ENCODE measurements around the gene CAPN1.

The CAPN1 gene

GRCh38 chr11:65204143-65204542 is 22.4 kb downstream of the CAPN1 start:
- Mint-ChIP-seq H3K27ac (no peak overlapping the region), H3K27me3 (ENCODE audit: low read depth) (no peaks in the 10 kb centered on the region), H3K36me3 (ENCODE audit: low read depth) (peaks cover 28% of the 10 kb centered on the region), H3K4me1 (ENCODE audit: low read depth) (peaks cover 3% of the 10 kb centered on the region), H3K9me3 (no peaks in the 10 kb centered on the region), H3K4me3 (no peak overlapping the region)

- Mint-ChIP-seq H3K27ac (no peak overlapping the region), H3K4me3 (no peak overlapping the region), H3K4me1 (ENCODE audit: low read depth) (peaks cover 3% of the 10 kb centered on the region), H3K9me3 (no peaks in the 10 kb centered on the region), H3K36me3 (ENCODE audit: low read depth) (peaks cover 28% of the 10 kb centered on the region), H3K27me3 (ENCODE audit: low read depth) (no peaks in the 10 kb centered on the region)
Measured at GRCh38 chr11:65204646-65205601, 23.2 kb downstream of the CAPN1 start.

GRCh38 chr11:65205602-65205967 is 23.9 kb downstream of the CAPN1 start:
- H3K4me3 Mint-ChIP-seq = no peak overlapping the region
- H3K36me3 Mint-ChIP-seq (ENCODE audit: low read depth) = peaks cover 28% of the 10 kb centered on the region
- H3K27ac Mint-ChIP-seq = no peak overlapping the region
- H3K9me3 Mint-ChIP-seq = no peaks in the 10 kb centered on the region
- H3K4me1 Mint-ChIP-seq (ENCODE audit: low read depth) = peaks cover 3% of the 10 kb centered on the region
- no peaks in the 10 kb centered on the region for H3K27me3 Mint-ChIP-seq (ENCODE audit: low read depth)

GRCh38 chr11:65206441-65206841 is 24.7 kb downstream of the CAPN1 start:
- Mint-ChIP-seq H3K4me3 (no peak overlapping the region), H3K27me3 (ENCODE audit: low read depth) (no peaks in the 10 kb centered on the region), H3K4me1 (ENCODE audit: low read depth) (peaks cover 3% of the 10 kb centered on the region), H3K27ac (no peak overlapping the region), H3K9me3 (no peaks in the 10 kb centered on the region), H3K36me3 (ENCODE audit: low read depth) (peaks cover 28% of the 10 kb centered on the region)

GRCh38 chr11:65206901-65207300 is 25.2 kb downstream of the CAPN1 start:
- H3K4me3 Mint-ChIP-seq = no peak overlapping the region
- peaks cover 28% of the 10 kb centered on the region for H3K36me3 Mint-ChIP-seq (ENCODE audit: low read depth)
- H3K27me3 Mint-ChIP-seq (ENCODE audit: low read depth) = no peaks in the 10 kb centered on the region
- H3K9me3 Mint-ChIP-seq = no peaks in the 10 kb centered on the region
- H3K27ac Mint-ChIP-seq = no peak overlapping the region
- peaks cover 3% of the 10 kb centered on the region for H3K4me1 Mint-ChIP-seq (ENCODE audit: low read depth)

GRCh38 chr11:65207918-65208784 is 26.4 kb downstream of the CAPN1 start:
- peaks cover 31% of the 10 kb centered on the region for H3K36me3 Mint-ChIP-seq (ENCODE audit: low read depth)
- H3K4me3 Mint-ChIP-seq = no peak overlapping the region
- peaks cover 3% of the 10 kb centered on the region for H3K4me1 Mint-ChIP-seq (ENCODE audit: low read depth)

GRCh38 chr11:65208785-65209710 is 27.3 kb downstream of the CAPN1 start:
- H3K27ac Mint-ChIP-seq = no peak overlapping the region
- H3K4me3 Mint-ChIP-seq = no peak overlapping the region
- peaks cover 7% of the 10 kb centered on the region for H3K4me1 Mint-ChIP-seq (ENCODE audit: low read depth)
- H3K27me3 Mint-ChIP-seq (ENCODE audit: low read depth) = no peaks in the 10 kb centered on the region
- H3K36me3 Mint-ChIP-seq (ENCODE audit: low read depth) = peaks cover 31% of the 10 kb centered on the region
- H3K9me3 Mint-ChIP-seq = no peaks in the 10 kb centered on the region

More at GRCh38 chr11:65207918-65208784, 26.4 kb downstream of the CAPN1 start:
- H3K27ac Mint-ChIP-seq = no peak overlapping the region
- no peaks in the 10 kb centered on the region for H3K9me3 Mint-ChIP-seq
- no peaks in the 10 kb centered on the region for H3K27me3 Mint-ChIP-seq (ENCODE audit: low read depth)

- H3K36me3 Mint-ChIP-seq (ENCODE audit: low read depth) = peaks cover 27% of the 10 kb centered on the region
- no peaks in the 10 kb centered on the region for H3K9me3 Mint-ChIP-seq
- peaks cover 11% of the 10 kb centered on the region for H3K4me1 Mint-ChIP-seq (ENCODE audit: low read depth)
- no peaks in the 10 kb centered on the region for H3K27me3 Mint-ChIP-seq (ENCODE audit: low read depth)
- no peak overlapping the region for H3K27ac Mint-ChIP-seq
- H3K4me3 Mint-ChIP-seq = no peak overlapping the region
Measured at GRCh38 chr11:65209711-65210360, 28.1 kb downstream of the CAPN1 start.

GRCh38 chr11:65210361-65210731 is 28.6 kb downstream of the CAPN1 start:
- peaks cover 11% of the 10 kb centered on the region for H3K4me1 Mint-ChIP-seq (ENCODE audit: low read depth)
- H3K36me3 Mint-ChIP-seq (ENCODE audit: low read depth) = peaks cover 25% of the 10 kb centered on the region
- no peak overlapping the region for H3K27ac Mint-ChIP-seq
- H3K27me3 Mint-ChIP-seq (ENCODE audit: low read depth) = no peaks in the 10 kb centered on the region
- no peak overlapping the region for H3K4me3 Mint-ChIP-seq
- H3K9me3 Mint-ChIP-seq = no peaks in the 10 kb centered on the region

GRCh38 chr11:65210748-65211147 is 29.0 kb downstream of the CAPN1 start:
- no peak overlapping the region for H3K4me3 Mint-ChIP-seq
- H3K36me3 Mint-ChIP-seq (ENCODE audit: low read depth) = peaks cover 24% of the 10 kb centered on the region
- no peak overlapping the region for H3K27ac Mint-ChIP-seq
- no peaks in the 10 kb centered on the region for H3K9me3 Mint-ChIP-seq
- H3K4me1 Mint-ChIP-seq (ENCODE audit: low read depth) = peaks cover 13% of the 10 kb centered on the region
- no peaks in the 10 kb centered on the region for H3K27me3 Mint-ChIP-seq (ENCODE audit: low read depth)

- H3K9me3 Mint-ChIP-seq = no peaks in the 10 kb centered on the region
- no peak overlapping the region for H3K27ac Mint-ChIP-seq
- H3K36me3 Mint-ChIP-seq (ENCODE audit: low read depth) = peaks cover 23% of the 10 kb centered on the region
- H3K4me3 Mint-ChIP-seq = no peak overlapping the region
- H3K27me3 Mint-ChIP-seq (ENCODE audit: low read depth) = no peaks in the 10 kb centered on the region
- peaks cover 13% of the 10 kb centered on the region for H3K4me1 Mint-ChIP-seq (ENCODE audit: low read depth)
Measured at GRCh38 chr11:65211293-65212105, 29.8 kb downstream of the CAPN1 start.

- Mint-ChIP-seq H3K9me3 (no peaks in the 10 kb centered on the region), H3K36me3 (ENCODE audit: low read depth) (peaks cover 18% of the 10 kb centered on the region), H3K27me3 (ENCODE audit: low read depth) (no peaks in the 10 kb centered on the region), H3K4me3 (no peak overlapping the region), H3K27ac (no peak overlapping the region), H3K4me1 (ENCODE audit: low read depth) (peaks cover 13% of the 10 kb centered on the region)
Measured at GRCh38 chr11:65212226-65212801, 30.6 kb downstream of the CAPN1 start.

Data from T-helper 1 cell treated with Interleukin-12 subunit alpha and Interleukin-12 subunit beta and Interleukin-4 antibody, amounts not matched to agents 30 μg/mL and 1 μg/mL, for 36 hours (primary cell).